Measurements from ENCODE around the gene ZSCAN2. TPM values are rescaled to one million over a fixed set of nuclear protein-coding genes. Genes with fewer than 3 reads are reported as not detected.
"Not testable (repeated sequence)": the region's sequence is repeated elsewhere in the genome, so short reads cannot be mapped to it uniquely, and the experiment has no call there.

Gene ZSCAN2
- total and polyA plus RNA-seq, 2 of the 8 experiments (the other 6 are each of a cell fraction or from before 2014, with no cell fraction given): 23.6 to 52.4 TPM

GRCh38 chr15:84575493-84575892 is 25.3 kb upstream of the ZSCAN2 start (continued):
- no peak for TF ChIP-seq ATF2 (IDR thresholded peaks at IDR 0.05; ENCODE audit: low read length)

GRCh38 chr15:84577891-84578290 is 22.9 kb upstream of the ZSCAN2 start:
- H2BK5ac ChIP-seq (ENCODE audit: low read depth, low read length); H3K4ac ChIP-seq (replicated peaks; ENCODE audit: insufficient read length, low read depth, low read length); H3K27ac ChIP-seq (ENCODE audit: low read depth, low read length); H3K23me2 ChIP-seq (ENCODE audit: low read depth, low read length); H4K5ac ChIP-seq (ENCODE audit: insufficient read length, low read depth, low read length); H3K9me3 ChIP-seq (ENCODE audit: insufficient read depth in 2 of 2, low read depth in 1 of 2, low read length in 1 of 2); H4K8ac ChIP-seq (ENCODE audit: extremely low read depth, insufficient read depth, low read length); H2BK15ac ChIP-seq (ENCODE audit: low read length); H3K4me2 ChIP-seq (ENCODE audit: insufficient read depth in 1 of 2, low read depth in 2 of 2, low read length in 2 of 2); H3K4me3 ChIP-seq (ENCODE audit: extremely low read depth in 1 of 4, insufficient read depth in 2 of 4, low read depth in 3 of 4, low read length in 4 of 4); H2BK20ac ChIP-seq (ENCODE audit: low read length); H3K56ac ChIP-seq (replicated peaks; ENCODE audit: insufficient read length, low read depth, low read length); H2BK120ac ChIP-seq (replicated peaks; ENCODE audit: low read depth, low read length); H4K20me1 ChIP-seq (replicated peaks in 1 of 2; ENCODE audit: control insufficient read depth in 1 of 2, insufficient read depth in 2 of 2, low read length in 2 of 2); H3K27me3 ChIP-seq (replicated peaks in 1 of 4; ENCODE audit: control insufficient read depth in 3 of 4, extremely low read depth in 1 of 4, insufficient read depth in 3 of 4, low read length in 3 of 4); H2AFZ ChIP-seq (ENCODE audit: low read length); H3K18ac ChIP-seq (ENCODE audit: extremely low read depth, low read length); DNase-seq (ENCODE audit: low read depth in 1 of 2, low spot score in 2 of 2); H3K79me1 ChIP-seq (ENCODE audit: low read depth, low read length); POLR2A ChIA-PET (ENCODE audit: partially characterized antibody); H3K14ac ChIP-seq (ENCODE audit: insufficient read length); H4K91ac ChIP-seq (replicated peaks; ENCODE audit: insufficient read length, low read length); FAIRE-seq; H2BK12ac ChIP-seq (ENCODE audit: low read depth, low read length); H3K36me3 ChIP-seq (ENCODE audit: control insufficient read depth in 2 of 4, insufficient read depth in 4 of 4, low read length in 3 of 4); H3K79me2 ChIP-seq (ENCODE audit: control insufficient read depth in 1 of 2, insufficient read depth in 2 of 2, low read length in 2 of 2); H3K9ac ChIP-seq (replicated peaks in 1 of 4; ENCODE audit: extremely low read depth in 1 of 4, low read depth in 3 of 4, low read length in 3 of 4); H3K23ac ChIP-seq (ENCODE audit: insufficient read length); H2AK5ac ChIP-seq (ENCODE audit: low read depth, low read length); H3K4me1 ChIP-seq (replicated peaks in 1 of 4; ENCODE audit: control insufficient read depth in 3 of 4, insufficient read depth in 4 of 4, low read length in 3 of 4): not testable (repeated sequence)
- CTCF ChIA-PET (ENCODE audit: partially characterized antibody): interaction anchor here (1.5 to 1.9 kb wide), 2 partner anchors 10 to 21 kb away, joined by 7 to 10 read pairs; no protein-coding TSS in a partner anchor
- WGBS, 2 experiments (ENCODE audit: extremely low coverage in 1 of 2, insufficient coverage in 1 of 2, insufficient read length in 1 of 2, insufficient replicate concordance in 2 of 2, low coverage in 1 of 2, low lambda C conversion rate in 2 of 2, missing lambda C conversion rate in 1 of 2): 92% methylated on average over 6 of the region's 6 CpGs; no CpG with 5 or more reads in 1 of the 2 experiments

All from H1 (cell line).